Keratinocyte (primary cell): ENCODE results near the gene ADGRF3. TPM values are rescaled to one million over a fixed set of nuclear protein-coding genes. Genes with fewer than 3 reads are reported as not detected.
A peak's percentile ranks its signal among the peaks of the same experiment; 100 is the strongest.

Experiments
- DNase-seq: peaks from one replicate; pipeline ENCODE4 v3.0.0-alpha.2; 2011; ENCODE audit warnings: low read depth, missing footprints, low spot score
- FAIRE-seq: peaks from 2 replicates; lab custom pipeline; 2011; peaks lifted over from hg19 to GRCh38; lab: Jason Lieb, UNC
- H2AFZ ChIP-seq: 2 replicates; pipeline ENCODE4 v1.6.0; 2012; ENCODE audit warnings: low read length, control low read depth, inconsistent platforms; ENCODE audit not compliant: control insufficient read depth
- H3K27ac ChIP-seq: 2 replicates; pipeline ENCODE4 v1.5.1; 2011; ENCODE audit warnings: low read length; ENCODE audit not compliant: control insufficient read depth, insufficient read depth
- H3K27me3 ChIP-seq: 3 replicates; pipeline ENCODE4 v1.6.0; 2011; ENCODE audit warnings: low read length; ENCODE audit not compliant: control insufficient read depth, insufficient read depth; ENCODE audit errors: extremely low read depth
- H3K36me3 ChIP-seq, 2 experiments: 2 replicates in 1 of 2; 3 replicates in 1 of 2; pipeline ENCODE4 v1.5.1; 2011; ENCODE audit warnings: low read length in 2 of 2, mild to moderate bottlenecking in 1 of 2; ENCODE audit not compliant: control insufficient read depth in 2 of 2, insufficient read depth in 2 of 2; ENCODE audit errors: extremely low read depth in 1 of 2
- H3K4me1 ChIP-seq: 3 replicates; pipeline ENCODE4 v1.5.1; 2011; ENCODE audit warnings: low read length; ENCODE audit not compliant: control insufficient read depth, insufficient read depth; ENCODE audit errors: extremely low read depth
- H3K4me2 ChIP-seq: 3 replicates; pipeline ENCODE4 v1.6.0; 2011; ENCODE audit warnings: low read depth, low read length; ENCODE audit not compliant: control insufficient read depth, insufficient read depth; ENCODE audit errors: extremely low read depth
- H3K4me3 ChIP-seq, 3 experiments: fragments of 200-600 bp in 1 of 3; sonication (generic) in 1 of 3; 2 replicates in 2 of 3; 3 replicates in 1 of 3; pipeline ENCODE4 v1.5.1; 2011 to 2016; ENCODE audit warnings: low read length in 3 of 3, mild to moderate bottlenecking in 3 of 3, control low read depth in 2 of 3, inconsistent platforms in 1 of 3, low read depth in 1 of 3, mixed read lengths in 1 of 3, mixed run types in 1 of 3, moderate library complexity in 1 of 3; ENCODE audit not compliant: control insufficient read depth in 2 of 3, insufficient read depth in 2 of 3; ENCODE audit errors: extremely low read depth in 1 of 3
- H3K79me2 ChIP-seq: 2 replicates; pipeline ENCODE4 v1.6.0; 2012; ENCODE audit warnings: low read length; ENCODE audit not compliant: control insufficient read depth, insufficient read depth
- H3K9ac ChIP-seq: 3 replicates; pipeline ENCODE4 v1.6.0; 2011; ENCODE audit warnings: low read length; ENCODE audit not compliant: control insufficient read depth, insufficient read depth; ENCODE audit errors: extremely low read depth
- H3K9me1 ChIP-seq: 3 replicates; pipeline ENCODE4 v1.6.0; 2011; ENCODE audit warnings: low read length; ENCODE audit not compliant: control insufficient read depth, insufficient read depth; ENCODE audit errors: extremely low read depth
- H3K9me3 ChIP-seq: 2 replicates; pipeline ENCODE4 v1.5.1; 2012; ENCODE audit warnings: low read depth, low read length; ENCODE audit not compliant: control insufficient read depth
- H4K20me1 ChIP-seq: 3 replicates; pipeline ENCODE4 v1.6.0; 2011; ENCODE audit warnings: low read length; ENCODE audit not compliant: control insufficient read depth, insufficient read depth; ENCODE audit errors: extremely low read depth
- CTCF ChIP-seq, 3 experiments: IDR thresholded peaks in 1 of 3; conservative IDR thresholded peaks in 1 of 3; optimal IDR thresholded peaks in 1 of 3; 2 replicates in 2 of 3; 3 replicates in 1 of 3; pipeline versions ENCODE3 to v1.5.1; 2011; ENCODE audit warnings: low read length in 3 of 3, mild to moderate bottlenecking in 3 of 3, moderate library complexity in 2 of 3, control low read depth in 1 of 3, inconsistent platforms in 1 of 3; ENCODE audit not compliant: insufficient read depth in 2 of 3; ENCODE audit errors: extremely low read depth in 1 of 3
- EZH2 ChIP-seq: IDR thresholded peaks from one replicate; pipeline ENCODE4 v1.6.1; 2012; ENCODE audit warnings: inconsistent platforms, mild to moderate bottlenecking, low read length, moderate library complexity
- dilution Hi-C: fragments of 300-500 bp; cut with MboI; formaldehyde crosslinking; loops from one replicate; pipeline ENCODE4 v1.7.0; 2020; ENCODE audit warnings: low sequenced_read_pairs; ENCODE audit not compliant: extremely low pct_ligation_motif_present
- polyA plus RNA-seq, 5 experiments: library from polyadenylated mRNA; depleted of rRNA in 3 of 5; stranded (reverse) in 3 of 5; stranded (forward) in 1 of 5; unstranded in 1 of 5; fragments of >200 nt; gene quantifications; 1 replicate in 1 of 5; 2 replicates in 3 of 5; 3 replicates in 1 of 5; pipeline versions ENCODE4 v1.2.1 to v1.2.3, GENCODE V29; 2011 to 2012; ENCODE audit warnings: missing spikeins in 2 of 5, low read depth in 1 of 5, low replicate concordance in 1 of 5

ADGRF3 gene
- polyA plus RNA-seq, 1 donor (not counting 4 experiments of a cell fraction or from before 2014, with no cell fraction given), result 0.17 TPM

GRCh38 chr2:26344581-26345282, 1.9 kb downstream of the ADGRF3 start:
- H3K36me3 ChIP-seq, result no peaks in the 10 kb centered on the region
- peak overlapping the region; percentile 96 for H3K9ac ChIP-seq
- no peaks in the 10 kb centered on the region for H3K9me1 ChIP-seq
- peaks cover 4% of the 10 kb centered on the region for H3K9me3 ChIP-seq
- H2AFZ ChIP-seq, result no peak overlapping the region
- peak overlapping the region; percentile 98 for H3K27ac ChIP-seq
- H3K4me3 ChIP-seq, result peak overlapping the region; percentile 81 to 91 (median 87)
- H3K27me3 ChIP-seq, result no peaks in the 10 kb centered on the region
- peak overlapping the region; percentile 91 for H3K4me2 ChIP-seq
- H3K79me2 ChIP-seq, result peaks cover 44% of the 10 kb centered on the region
- peaks cover 20% of the 10 kb centered on the region for H3K4me1 ChIP-seq
- FAIRE-seq (peak; percentile 26), DNase-seq (no peak)
- TF ChIP-seq CTCF (optimal IDR thresholded peaks at IDR 0.05 in 1 of 3, IDR thresholded peaks at IDR 0.05 in 1 of 3, conservative IDR thresholded peaks at IDR 0.05 in 1 of 3; ENCODE audit: extremely low read depth in 1 of 3, insufficient read depth in 2 of 3, low read length in 3 of 3) (no peak), EZH2 (no peak)
- H4K20me1 ChIP-seq, result peaks cover 2% of the 10 kb centered on the region
- dilution Hi-C loops, result no loop called here

GRCh38 chr2:26340831-26341230, 5.8 kb downstream of the ADGRF3 start:
- no peak for TF ChIP-seq EZH2
- TF ChIP-seq CTCF (optimal IDR thresholded peaks at IDR 0.05 in 1 of 3, IDR thresholded peaks at IDR 0.05 in 1 of 3, conservative IDR thresholded peaks at IDR 0.05 in 1 of 3; ENCODE audit: extremely low read depth in 1 of 3, insufficient read depth in 2 of 3, low read length in 3 of 3), result no peak
- Histone ChIP-seq H3K4me3 (no peak overlapping the region), H3K9ac (no peak overlapping the region), H3K4me1 (peaks cover 3% of the 10 kb centered on the region), H2AFZ (no peak overlapping the region), H3K27me3 (no peaks in the 10 kb centered on the region), H3K9me3 (peaks cover 4% of the 10 kb centered on the region), H3K36me3 (no peaks in the 10 kb centered on the region), H3K79me2 (peaks cover 8% of the 10 kb centered on the region), H4K20me1 (no peaks in the 10 kb centered on the region), H3K9me1 (no peaks in the 10 kb centered on the region), H3K27ac (no peak overlapping the region), H3K4me2 (no peak overlapping the region)
- no peak for FAIRE-seq
- DNase-seq, result no peak
- dilution Hi-C loops, result no loop called here
